Gastrocnemius medialis (tissue), 4 donors: Measurements from ENCODE around the gene ACAP1.

Source experiments
- POLR2A ChIP-seq, 2 donors: fragments of 450-650 bp; IDR thresholded peaks; one replicate each; pipeline ENCODE4 v1.6.1; 2017; ENCODE audit warnings: antibody characterized with exemption in 2 of 2, mild to moderate bottlenecking in 2 of 2, moderate library complexity in 2 of 2
- TF ChIP-seq, protein P1 (sequence below), 5 experiments: fragments of 450-650 bp in 3 of 5; fragments of 200-600 bp in 2 of 5; sonication (generic) in 2 of 5; IDR thresholded peaks in 4 of 5; conservative IDR thresholded peaks in 1 of 5; 1 replicate in 4 of 5; 2 replicates in 1 of 5; pipeline ENCODE4 v1.5.1; 2016 to 2019; ENCODE audit warnings: antibody characterized with exemption in 5 of 5, mild to moderate bottlenecking in 3 of 5, moderate library complexity in 3 of 5

DNA sequence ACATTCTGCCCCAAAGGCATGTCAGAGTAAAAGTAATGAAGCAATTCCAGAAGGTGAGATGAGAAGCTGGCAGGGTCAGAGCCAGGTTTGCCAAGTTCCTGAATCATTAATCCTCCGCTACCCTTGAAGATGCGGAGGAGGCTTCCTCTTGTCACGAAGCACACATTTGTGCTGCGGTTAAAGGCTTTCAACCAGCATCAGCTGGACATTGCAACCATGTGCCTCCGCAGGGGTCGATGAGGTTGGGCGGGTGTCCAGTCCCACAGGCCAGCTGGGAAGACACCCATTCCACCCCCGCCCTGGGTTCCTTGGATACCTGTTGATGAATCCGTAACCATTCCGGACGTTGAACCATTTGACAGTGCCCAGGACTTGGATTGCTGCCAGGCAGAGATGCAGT is 43.2 kb upstream of the ACAP1 start:
- TF ChIP-seq, protein P1, sequence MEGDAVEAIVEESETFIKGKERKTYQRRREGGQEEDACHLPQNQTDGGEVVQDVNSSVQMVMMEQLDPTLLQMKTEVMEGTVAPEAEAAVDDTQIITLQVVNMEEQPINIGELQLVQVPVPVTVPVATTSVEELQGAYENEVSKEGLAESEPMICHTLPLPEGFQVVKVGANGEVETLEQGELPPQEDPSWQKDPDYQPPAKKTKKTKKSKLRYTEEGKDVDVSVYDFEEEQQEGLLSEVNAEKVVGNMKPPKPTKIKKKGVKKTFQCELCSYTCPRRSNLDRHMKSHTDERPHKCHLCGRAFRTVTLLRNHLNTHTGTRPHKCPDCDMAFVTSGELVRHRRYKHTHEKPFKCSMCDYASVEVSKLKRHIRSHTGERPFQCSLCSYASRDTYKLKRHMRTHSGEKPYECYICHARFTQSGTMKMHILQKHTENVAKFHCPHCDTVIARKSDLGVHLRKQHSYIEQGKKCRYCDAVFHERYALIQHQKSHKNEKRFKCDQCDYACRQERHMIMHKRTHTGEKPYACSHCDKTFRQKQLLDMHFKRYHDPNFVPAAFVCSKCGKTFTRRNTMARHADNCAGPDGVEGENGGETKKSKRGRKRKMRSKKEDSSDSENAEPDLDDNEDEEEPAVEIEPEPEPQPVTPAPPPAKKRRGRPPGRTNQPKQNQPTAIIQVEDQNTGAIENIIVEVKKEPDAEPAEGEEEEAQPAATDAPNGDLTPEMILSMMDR (IDR thresholded peaks at IDR 0.05 in 4 of 5, conservative IDR thresholded peaks at IDR 0.05 in 1 of 5): no peak
- no peak for TF ChIP-seq POLR2A (IDR thresholded peaks at IDR 0.05)
